Fibroblast of peridontal ligament (primary cell): ENCODE data around the gene DDRGK1.
"Not testable (repeated sequence)": the region's sequence is repeated elsewhere in the genome, so short reads cannot be mapped to it uniquely, and the experiment has no call there.

ENCODE experiments used
- DNase-seq: peaks from one replicate; pipeline ENCODE4 v3.0.0-alpha.2; 2010; ENCODE audit errors: extremely low read depth

Gene DDRGK1

DNA sequence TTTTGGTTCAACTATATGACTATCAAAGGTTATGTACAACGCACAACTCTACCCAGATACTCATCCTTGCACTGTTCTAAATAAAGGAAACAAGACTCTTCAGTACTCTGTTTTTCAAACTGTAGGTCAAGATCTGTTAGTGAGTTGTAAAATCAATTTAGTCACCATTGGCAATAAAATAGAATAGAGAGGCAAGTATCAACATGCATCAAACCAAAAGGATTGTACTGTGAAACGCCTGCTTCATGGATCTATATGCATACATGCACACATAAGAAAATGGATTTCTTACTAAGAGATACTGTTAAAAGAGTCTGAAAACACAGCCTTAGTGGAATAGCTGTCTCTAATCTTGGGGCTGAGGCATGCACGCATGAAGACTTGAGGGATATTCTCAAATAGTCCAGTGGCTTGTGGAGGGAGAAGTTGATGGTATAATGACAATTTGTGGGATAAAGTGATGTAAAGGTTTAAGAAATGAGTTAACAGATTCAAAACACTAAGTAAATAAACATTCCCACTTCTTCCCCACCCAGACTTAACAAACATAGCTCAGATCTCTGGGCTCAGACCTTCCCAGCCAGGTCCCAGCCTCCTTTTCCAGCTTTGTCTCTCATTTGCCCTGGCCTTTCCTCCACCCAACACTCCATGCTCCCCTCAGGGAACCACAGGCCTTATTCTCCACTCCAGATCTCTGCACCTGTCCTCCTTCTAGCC, 20.4 kb downstream of the DDRGK1 start:
- no peak for DNase-seq

DNA sequence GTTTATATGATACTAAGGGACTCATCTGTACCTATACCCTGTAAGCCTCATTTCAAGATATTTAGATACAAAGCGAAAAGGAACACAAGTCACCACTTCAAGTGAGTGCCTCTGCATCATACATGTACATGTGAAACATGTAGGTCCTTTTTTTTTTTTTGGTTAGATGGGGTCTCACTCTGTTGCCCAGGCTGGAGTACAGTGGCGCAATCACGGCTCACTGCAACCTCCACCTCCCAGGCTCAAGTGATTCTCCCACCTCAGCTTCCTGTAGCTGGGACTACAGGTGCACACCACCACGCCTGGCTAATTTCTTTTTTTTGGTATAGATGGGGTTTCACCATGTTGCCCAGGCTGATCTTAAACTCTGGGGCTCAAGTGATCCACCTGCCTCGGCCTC, 22.1 kb downstream of the DDRGK1 start:
- DNase-seq = not testable (repeated sequence)

DNA sequence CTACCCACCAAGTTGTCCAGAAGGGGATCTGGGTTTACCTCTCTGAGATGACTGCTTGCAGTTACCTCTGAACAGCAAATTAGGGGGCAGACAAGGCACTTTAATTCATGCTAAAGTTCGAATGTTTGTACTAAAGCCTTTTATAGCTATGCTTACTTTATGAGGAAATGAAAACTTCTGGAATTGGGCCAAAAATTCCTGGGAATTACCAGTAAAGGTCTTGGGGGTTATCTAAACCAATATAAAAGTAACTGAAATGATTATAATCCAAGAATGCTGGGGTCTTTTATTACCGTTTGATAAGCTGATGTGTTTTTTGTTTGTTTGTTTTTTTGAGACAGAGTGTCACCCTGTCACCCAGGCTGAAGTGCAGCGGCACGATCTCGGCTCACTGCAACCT, 23.2 kb downstream of the DDRGK1 start:
- peak; percentile 5 for DNase-seq

DNA sequence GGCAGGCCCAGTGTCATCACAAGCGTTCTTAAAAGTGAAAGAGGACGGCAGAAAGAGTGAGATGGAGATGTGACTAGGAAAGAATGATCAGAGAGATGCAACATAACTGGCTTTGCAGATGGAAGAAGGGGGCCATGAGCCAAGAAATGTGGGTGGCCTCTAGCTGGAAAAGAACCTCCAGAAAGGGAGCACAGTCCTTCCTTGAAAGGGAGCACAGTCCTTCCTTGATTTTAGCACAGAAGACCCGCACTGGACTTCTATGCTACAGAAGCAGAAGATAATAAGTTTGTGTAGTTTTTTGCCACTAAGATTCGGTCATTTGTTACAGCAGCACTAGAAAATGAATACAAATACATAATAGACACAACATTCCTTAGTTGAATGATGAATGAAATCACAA, 24.2 kb downstream of the DDRGK1 start:
- DNase-seq = no peak

DNA sequence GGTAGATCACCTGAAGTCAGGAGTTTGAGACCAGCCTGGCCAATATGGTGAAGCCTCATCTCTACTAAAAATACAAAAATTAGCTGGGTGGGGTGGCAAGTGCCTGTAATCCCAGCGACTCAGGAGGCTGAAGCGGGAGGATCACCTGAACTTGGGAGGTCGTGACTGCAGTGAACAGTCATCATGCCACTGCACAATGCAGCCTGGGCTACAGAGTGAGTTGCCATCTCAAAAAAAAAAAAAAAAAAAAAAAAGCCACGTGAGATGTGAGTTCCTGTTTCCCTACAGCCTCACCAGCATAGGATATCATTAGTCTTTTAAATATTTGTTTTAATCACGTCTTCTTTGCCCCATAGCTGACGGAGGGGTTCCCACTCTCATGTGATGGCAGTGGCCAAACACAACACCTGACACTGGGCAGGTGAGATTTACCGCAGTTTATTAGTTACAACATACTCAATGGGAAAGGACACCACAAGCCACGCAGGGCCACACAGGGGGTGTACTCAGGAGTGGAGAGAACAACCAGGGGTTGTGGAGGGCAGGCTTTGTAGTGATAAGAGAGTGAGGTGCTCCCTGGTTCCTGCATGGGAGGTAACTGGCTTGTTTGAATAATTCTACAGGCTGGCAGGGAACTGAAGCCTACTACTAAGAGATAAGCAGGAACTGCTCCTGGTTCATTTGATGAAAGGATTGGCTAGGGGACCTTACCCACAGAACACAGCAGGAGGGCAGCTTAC, 26.6 kb downstream of the DDRGK1 start:
- no peak for DNase-seq

- no peak for DNase-seq
Measured at GRCh38 chr20:3175270-3175669, 29.2 kb downstream of the DDRGK1 start.

- DNase-seq = no peak
Measured at GRCh38 chr20:3174442-3175261, 29.8 kb downstream of the DDRGK1 start.

DNA sequence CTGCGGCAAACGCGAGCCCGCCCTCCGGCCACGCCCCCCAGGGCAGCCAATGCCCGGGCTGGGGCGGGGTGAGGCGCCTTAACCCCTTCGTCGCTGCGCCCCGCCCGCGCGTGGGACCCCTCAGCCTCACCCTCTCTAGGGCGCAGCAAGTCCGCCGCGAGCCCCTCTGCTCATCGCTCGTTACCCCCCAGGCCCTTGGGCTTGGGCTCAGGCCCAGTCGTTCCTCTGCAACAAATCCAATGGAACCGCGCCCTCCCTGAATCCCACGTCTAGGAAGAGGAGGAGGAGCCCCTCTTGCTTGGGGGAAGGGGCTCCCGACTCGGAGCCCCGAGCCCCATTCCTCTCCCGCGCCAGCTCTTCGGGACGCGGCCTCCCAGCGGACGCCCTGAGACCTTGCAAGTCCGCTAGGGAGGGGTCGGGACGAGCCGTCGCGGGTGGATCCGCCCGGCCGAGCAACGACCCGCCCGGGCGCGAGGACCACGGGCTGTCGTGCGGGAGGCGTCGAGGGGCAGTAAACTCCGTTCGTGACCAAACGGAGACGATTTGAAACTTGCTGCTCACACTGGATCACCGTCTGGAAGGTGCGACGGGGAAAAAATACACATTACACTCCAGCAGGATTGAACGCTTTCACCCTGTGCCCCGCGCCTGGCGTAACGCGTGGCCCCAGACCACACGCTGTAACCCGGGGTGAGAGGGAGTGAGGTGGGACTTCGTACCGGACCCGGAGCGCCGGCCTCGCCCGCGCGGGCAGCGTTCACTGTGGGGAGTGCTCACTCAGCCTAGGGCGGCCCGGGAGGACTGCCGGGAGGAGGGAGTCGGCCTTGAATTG, 30.7 kb downstream of the DDRGK1 start:
- peak; percentile 48 for DNase-seq

DNA sequence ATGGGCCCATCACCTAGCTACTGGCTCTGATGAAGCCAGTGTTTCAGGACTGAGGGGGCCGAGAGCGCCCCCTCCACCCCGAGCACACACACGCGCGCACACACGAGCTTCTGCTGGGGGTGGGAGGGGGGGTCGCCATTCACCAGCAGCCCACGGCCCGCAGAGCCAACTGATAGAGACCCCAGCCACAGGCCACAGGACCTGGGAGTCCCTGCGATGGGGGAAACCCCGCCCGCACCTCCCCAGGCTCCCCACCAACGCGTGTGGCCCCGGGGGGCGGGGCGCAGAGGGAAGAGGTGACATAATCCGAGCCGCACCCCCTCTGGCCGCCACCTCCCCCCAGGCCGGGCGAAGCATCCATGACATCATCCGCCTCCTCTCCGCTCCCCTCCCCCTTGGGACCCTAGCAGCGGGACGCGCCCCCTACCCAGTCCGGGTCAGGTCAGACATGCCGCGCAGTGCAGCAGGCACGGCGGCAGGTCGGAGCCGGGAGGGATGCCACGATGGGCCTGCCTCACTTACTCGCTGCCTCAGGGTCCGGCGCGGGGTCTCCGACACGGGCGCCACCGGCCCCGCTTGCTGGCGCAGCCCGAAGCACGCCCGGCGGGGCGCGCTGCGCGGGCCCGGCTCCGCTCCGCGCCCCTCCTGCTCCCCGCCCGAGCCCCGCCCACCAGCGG, 31.4 kb downstream of the DDRGK1 start, which contains the start of gene LZTS3:
Gene LZTS3, minus strand, starts transcription at position 617 of the 677 bp plus-strand sequence. CDS start 6,386 bp downstream, outside the sequence.
- DNase-seq = peak; percentile 21

GRCh38 chr20:3172126-3172932, 32.2 kb downstream of the DDRGK1 start:
- DNase-seq = no peak

DNA sequence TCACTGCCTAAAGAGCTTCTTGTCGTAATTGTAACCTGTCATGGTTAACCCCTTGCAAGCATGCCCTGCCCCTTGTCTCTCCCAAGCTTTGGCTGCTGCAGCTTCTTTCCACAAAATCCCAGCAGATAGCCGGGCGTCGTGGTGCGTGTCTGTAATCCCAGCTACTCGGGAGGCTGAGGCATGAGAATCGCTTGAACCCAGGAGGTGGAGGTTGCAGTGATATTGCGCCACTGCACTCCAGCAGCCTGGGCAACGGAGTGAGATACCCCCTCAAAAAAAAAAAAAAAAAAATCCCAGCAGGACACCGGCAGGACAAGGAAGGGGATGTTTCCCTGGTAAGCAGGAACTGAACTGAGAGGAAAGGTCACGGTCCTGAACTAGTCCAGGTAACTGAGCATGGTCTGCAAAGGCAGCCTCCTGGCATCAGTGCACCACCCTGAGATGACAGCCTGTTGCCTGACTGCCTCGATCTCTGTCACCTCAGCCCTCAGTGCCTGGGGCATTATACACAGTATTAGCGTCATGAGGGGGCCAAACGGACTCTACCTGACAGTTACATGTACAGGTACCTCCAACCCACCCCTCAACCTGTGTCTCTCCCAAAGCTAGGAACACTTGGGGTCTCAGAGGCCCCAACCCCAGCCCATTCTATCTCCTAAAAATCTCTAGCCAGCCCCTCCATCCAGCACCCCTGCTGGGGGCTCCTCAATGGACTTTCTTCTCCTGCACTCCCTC, 32.9 kb downstream of the DDRGK1 start:
- DNase-seq = no peak

DNA sequence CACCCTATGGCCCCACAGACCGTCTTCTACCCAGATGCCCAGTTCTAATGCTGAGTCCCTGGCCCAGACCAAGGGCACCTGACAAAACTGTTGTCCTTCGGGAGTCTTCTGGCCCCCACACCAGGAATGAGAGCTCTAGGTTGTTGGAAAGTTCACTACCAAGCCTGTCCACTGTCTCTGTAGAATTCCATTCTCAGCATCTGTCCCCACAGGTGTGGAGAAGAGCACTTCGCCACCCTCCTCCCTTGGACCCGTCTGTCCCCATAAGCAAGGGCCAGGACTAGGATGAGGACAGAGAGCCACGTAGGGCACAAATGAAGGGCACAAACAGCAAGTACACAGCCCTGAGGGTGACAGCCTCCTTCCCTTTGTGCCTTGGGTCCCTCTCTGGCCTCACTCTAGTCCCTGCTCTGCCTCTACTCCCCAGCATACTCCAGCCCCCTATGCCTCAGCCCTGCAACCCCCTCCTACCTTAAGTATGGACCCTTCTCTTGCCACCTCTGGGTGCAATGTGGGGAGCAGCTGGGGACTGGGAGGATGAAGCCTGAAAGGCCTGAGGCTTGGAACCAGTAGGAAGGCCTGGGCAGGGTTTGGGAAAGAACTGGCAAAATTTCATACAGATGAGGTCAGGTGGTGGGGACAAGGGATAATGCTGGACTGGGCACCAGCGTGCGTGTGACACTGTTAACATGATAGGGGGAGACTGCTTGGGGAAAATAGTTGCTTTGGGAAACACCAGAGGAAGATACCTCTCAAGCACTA, 35.5 kb downstream of the DDRGK1 start:
- no peak for DNase-seq

GRCh38 chr20:3168079-3168828, 36.2 kb downstream of the DDRGK1 start:
- DNase-seq = no peak

GRCh38 chr20:3167738-3168078, 36.8 kb downstream of the DDRGK1 start:
- no peak for DNase-seq

- no peak for DNase-seq
Measured at GRCh38 chr20:3166913-3167342, 37.6 kb downstream of the DDRGK1 start.

GRCh38 chr20:3166338-3166912, 38.1 kb downstream of the DDRGK1 start:
- no peak for DNase-seq
